ENCODE results near the gene ANKFY1.

Gene ANKFY1

GRCh38 chr17:4170639-4171280 is 93.0 kb downstream of the ANKFY1 start:
- POLR2A ChIA-PET = interaction anchor here (0.9 kb wide), 1 partner anchor 9 kb away, joined by 3 read pairs; no protein-coding TSS in a partner anchor
- DNase-seq (ENCODE audit: low read depth, low spot score) = no peak
- no peak overlapping the region for H3K4me3 ChIP-seq (ENCODE audit: low read depth, low read length)
- CTCF ChIA-PET = interaction anchor here (1.0 to 1.9 kb wide), 4 partner anchors 7 to 242 kb away, joined by 3 to 6 read pairs (median 4); no protein-coding TSS in a partner anchor
- no peak for TF ChIP-seq CTCF (IDR thresholded peaks at IDR 0.05; ENCODE audit: insufficient read depth, low read length, missing control alignments)

- DNase-seq (ENCODE audit: low read depth, low spot score) = no peak
- ChIA-PET CTCF (interaction anchor here (0.6 kb wide), 1 partner anchor 431 kb away, joined by 3 read pairs; no protein-coding TSS in a partner anchor), POLR2A (interaction anchor here (1.2 kb wide), 1 partner anchor 25 kb away, joined by 5 read pairs; the partner anchor contains the start of genes CYB5D2 and ZZEF1)
- no peak overlapping the region for H3K4me3 ChIP-seq (ENCODE audit: low read depth, low read length)
- no peak for TF ChIP-seq CTCF (IDR thresholded peaks at IDR 0.05; ENCODE audit: insufficient read depth, low read length, missing control alignments)
Measured at GRCh38 chr17:4167786-4168185, 96.0 kb downstream of the ANKFY1 start.

GRCh38 chr17:4166419-4166818 is 97.4 kb downstream of the ANKFY1 start:
- ChIA-PET POLR2A (no interaction called here), CTCF (interaction anchor here (1.3 kb wide), 1 partner anchor 12 kb away, joined by 4 read pairs; no protein-coding TSS in a partner anchor)
- no peak for DNase-seq (ENCODE audit: low read depth, low spot score)
- H3K4me3 ChIP-seq (ENCODE audit: low read depth, low read length) = no peak overlapping the region
- no peak for TF ChIP-seq CTCF (IDR thresholded peaks at IDR 0.05; ENCODE audit: insufficient read depth, low read length, missing control alignments)

GRCh38 chr17:4165301-4166010 is 98.3 kb downstream of the ANKFY1 start:
- TF ChIP-seq CTCF (IDR thresholded peaks at IDR 0.05; ENCODE audit: insufficient read depth, low read length, missing control alignments) = no peak
- no peak overlapping the region for H3K4me3 ChIP-seq (ENCODE audit: low read depth, low read length)
- DNase-seq (ENCODE audit: low read depth, low spot score) = no peak
- ChIA-PET CTCF (interaction anchor here (0.6 to 1.3 kb wide), 3 partner anchors 13 to 251 kb away, joined by 3 to 4 read pairs (median 3); no protein-coding TSS in a partner anchor), POLR2A (no interaction called here)

GRCh38 chr17:4163951-4164350 is 99.8 kb downstream of the ANKFY1 start:
- H3K4me3 ChIP-seq (ENCODE audit: low read depth, low read length) = no peak overlapping the region
- CTCF ChIA-PET = interaction anchor here (1.2 to 3.0 kb wide), 2 partner anchors 18 to 37 kb away, joined by 3 to 12 read pairs; no protein-coding TSS in a partner anchor
- no peak for TF ChIP-seq CTCF (IDR thresholded peaks at IDR 0.05; ENCODE audit: insufficient read depth, low read length, missing control alignments)
- DNase-seq (ENCODE audit: low read depth, low spot score) = no peak
- POLR2A ChIA-PET = interaction anchor here (1.8 kb wide), 1 partner anchor 21 kb away, joined by 7 read pairs; the partner anchor contains the start of genes CYB5D2 and ZZEF1

All from AG04449 (cell line).